Endodermal cell (in vitro differentiated cells): ENCODE results near the gene CES3. TPM values are rescaled to one million over a fixed set of nuclear protein-coding genes. Genes with fewer than 3 reads are reported as not detected.

ENCODE experiments used
- DNase-seq: peaks from one replicate; pipeline ENCODE4 v3.0.0-alpha.2; 2017
- H3K27ac ChIP-seq: 2 replicates; pipeline ENCODE4 v1.5.1; 2013; ENCODE audit warnings: mild to moderate bottlenecking, low read depth, low read length, moderate library complexity
- H3K27me3 ChIP-seq: 2 replicates; pipeline ENCODE4 v1.6.1; 2013; ENCODE audit warnings: mild to moderate bottlenecking, low read length, moderate library complexity; ENCODE audit not compliant: insufficient read depth, control insufficient read depth, poor library complexity, severe bottlenecking
- H3K36me3 ChIP-seq: 2 replicates; pipeline ENCODE4 v1.7.0; 2013; ENCODE audit warnings: mild to moderate bottlenecking, low read length, moderate library complexity; ENCODE audit not compliant: control insufficient read depth, insufficient read depth
- H3K4me1 ChIP-seq: one replicate; pipeline ENCODE4 v1.7.0; 2013; ENCODE audit warnings: low read length; ENCODE audit not compliant: control insufficient read depth, insufficient read depth
- H3K4me3 ChIP-seq: 2 replicates; pipeline ENCODE4 v1.5.1; 2013; ENCODE audit warnings: mild to moderate bottlenecking, low read length, moderate library complexity
- H3K9ac ChIP-seq: 2 replicates; pipeline ENCODE4 v1.6.1; 2013; ENCODE audit warnings: mild to moderate bottlenecking, low read length, moderate library complexity; ENCODE audit not compliant: poor library complexity, severe bottlenecking; ENCODE audit errors: extremely low read depth
- H3K9me3 ChIP-seq: 2 replicates; pipeline ENCODE4 v1.6.1; 2013; ENCODE audit warnings: mild to moderate bottlenecking, low read length, moderate library complexity; ENCODE audit not compliant: control insufficient read depth
- H3K27ac Mint-ChIP-seq: 2 replicates; pipeline ENCODE4 v1.8.0; 2020; ENCODE audit warnings: mixed read lengths
- H3K27me3 Mint-ChIP-seq: 2 replicates; pipeline ENCODE4 v1.8.0; 2021; ENCODE audit warnings: mild to moderate bottlenecking, mixed read lengths; ENCODE audit not compliant: insufficient read depth
- H3K36me3 Mint-ChIP-seq: 2 replicates; pipeline ENCODE4 v1.8.0; 2020; ENCODE audit warnings: low read depth, mixed read lengths
- H3K4me1 Mint-ChIP-seq: 2 replicates; pipeline ENCODE4 v1.8.0; 2020; ENCODE audit warnings: mixed read lengths
- H3K4me3 Mint-ChIP-seq: 2 replicates; pipeline ENCODE4 v1.8.0; 2020; ENCODE audit warnings: mild to moderate bottlenecking, moderate library complexity, mixed read lengths
- H3K9me3 Mint-ChIP-seq: 2 replicates; pipeline ENCODE4 v1.8.0; 2020; ENCODE audit warnings: mild to moderate bottlenecking, mixed read lengths
- CTCF ChIP-seq: fragments of 200-600 bp; sonication (generic); conservative IDR thresholded peaks from 2 replicates; pipeline ENCODE4 v1.5.0; 2021; ENCODE audit warnings: antibody characterized with exemption, mild to moderate bottlenecking
- WGBS, 2 experiments: methylation state at CpG; one replicate each; pipeline versions ENCODE4 v1.1.5 to v1.1.7; 2013; ENCODE audit warnings: missing lambda C conversion rate in 2 of 2, mixed read lengths in 1 of 2; ENCODE audit not compliant: insufficient coverage in 1 of 2, insufficient read length in 1 of 2; 5-methylcytosine and 5-hydroxymethylcytosine counted together
- total RNA-seq, 2 donors: library from RNA; stranded (reverse); fragmentation: NEBNext Ultra II Directional in 1 of 2; extraction: Animal tissue kit (Norgen Biotek cat#: 25700) in 1 of 2; gene quantifications; 2 replicates in 1 of 2; 3 replicates in 1 of 2; pipeline ENCODE4 v1.2.1, GENCODE V29; 2021

Gene CES3
- total RNA-seq, 2 donors from 2014 or later, result 2.7 to 3.8 TPM

- TF ChIP-seq CTCF, result no peak
- Histone ChIP-seq H3K4me1 (no peaks in the 10 kb centered on the region), H3K9me3 (no peaks in the 10 kb centered on the region), H3K36me3 (no peaks in the 10 kb centered on the region), H3K27me3 (no peaks in the 10 kb centered on the region), H3K9ac (no peak overlapping the region), H3K4me3 (no peak overlapping the region), H3K27ac (no peak overlapping the region)
- no peaks in the 10 kb centered on the region for H3K36me3 Mint-ChIP-seq
- no peak overlapping the region for H3K4me3 Mint-ChIP-seq
- no peaks in the 10 kb centered on the region for H3K9me3 Mint-ChIP-seq
- H3K4me1 Mint-ChIP-seq, result peaks cover 12% of the 10 kb centered on the region
- WGBS, 2 experiments, result 69 to 83% methylated on average over 3 to 7 of the region's 7 CpGs
- H3K27ac Mint-ChIP-seq, result no peak overlapping the region
- DNase-seq, result no peak
- H3K27me3 Mint-ChIP-seq, result peaks cover 16% of the 10 kb centered on the region
Measured at GRCh38 chr16:66958857-66959703, 2.0 kb upstream of the CES3 start.

GRCh38 chr16:66959704-66960161 lies 1.3 kb upstream of the CES3 start:
- Mint-ChIP-seq H3K4me1 (peaks cover 12% of the 10 kb centered on the region), H3K36me3 (no peaks in the 10 kb centered on the region), H3K27me3 (peaks cover 20% of the 10 kb centered on the region), H3K27ac (no peak overlapping the region), H3K4me3 (no peak overlapping the region), H3K9me3 (no peaks in the 10 kb centered on the region)
- no peak for TF ChIP-seq CTCF
- Histone ChIP-seq H3K27me3 (no peaks in the 10 kb centered on the region), H3K9me3 (no peaks in the 10 kb centered on the region), H3K36me3 (no peaks in the 10 kb centered on the region), H3K27ac (no peak overlapping the region), H3K9ac (no peak overlapping the region), H3K4me1 (no peaks in the 10 kb centered on the region), H3K4me3 (no peak overlapping the region)
- DNase-seq, result no peak
- WGBS, 2 experiments, result 90 to 100% methylated on average over 4 to 5 of the region's 5 CpGs

- TF ChIP-seq CTCF, result no peak
- no peaks in the 10 kb centered on the region for H3K36me3 ChIP-seq
- no peak overlapping the region for H3K4me3 Mint-ChIP-seq
- H3K27ac Mint-ChIP-seq, result no peak overlapping the region
- H3K36me3 Mint-ChIP-seq, result no peaks in the 10 kb centered on the region
- no peaks in the 10 kb centered on the region for H3K9me3 Mint-ChIP-seq
- H3K4me1 ChIP-seq, result no peaks in the 10 kb centered on the region
- no peak overlapping the region for H3K4me3 ChIP-seq
- WGBS, 2 experiments, result 97 to 100% methylated on average over 1 of the region's 1 CpG
- H3K9me3 ChIP-seq, result no peaks in the 10 kb centered on the region
- no peaks in the 10 kb centered on the region for H3K27me3 ChIP-seq
- peaks cover 23% of the 10 kb centered on the region for H3K27me3 Mint-ChIP-seq
- H3K27ac ChIP-seq, result no peak overlapping the region
- no peak overlapping the region for H3K9ac ChIP-seq
- H3K4me1 Mint-ChIP-seq, result peaks cover 12% of the 10 kb centered on the region
- no peak for DNase-seq
Measured at GRCh38 chr16:66960270-66960669, 796 bp upstream of the CES3 start.
